K562 (cell line): ENCODE measurements around the gene SCN5A.

Experiments used
- ARHGAP35 ChIP-seq: fragments of 450-650 bp; IDR thresholded peaks from 2 replicates; pipeline ENCODE4 v1.6.1; 2018; ENCODE audit not compliant: partially characterized antibody
- CSDE1 ChIP-seq, 2 experiments: fragments of 450-650 bp; IDR thresholded peaks; 2 replicates each; pipeline ENCODE4 v1.6.1; 2016; ENCODE audit warnings: mild to moderate bottlenecking in 1 of 2
- CTCF ChIP-seq, 3 experiments: IDR thresholded peaks in 2 of 3; conservative IDR thresholded peaks in 1 of 3; 2 replicates each; pipeline ENCODE4 v1.5.1; 2011 to 2012; ENCODE audit warnings: low read length in 3 of 3, mild to moderate bottlenecking in 3 of 3, control low read depth in 2 of 3, improper control_type of control experiment in 1 of 3, inconsistent platforms in 1 of 3, low read depth in 1 of 3, mixed read lengths in 1 of 3, moderate library complexity in 1 of 3; ENCODE audit not compliant: insufficient read depth in 2 of 3
- FOXK2 ChIP-seq, 2 experiments: fragments of 450-650 bp; IDR thresholded peaks in 1 of 2; conservative IDR thresholded peaks in 1 of 2; 2 replicates each; pipeline ENCODE4 v1.6.1; 2016; ENCODE audit warnings: low read depth in 2 of 2, mild to moderate bottlenecking in 1 of 2
- HIVEP1 ChIP-seq: fragments of 250-450 bp; sonication (Bioruptor Pico); IDR thresholded peaks from 2 replicates; pipeline ENCODE4 v1.4.0; 2020; ENCODE audit warnings: mild to moderate bottlenecking
- HMGXB4 ChIP-seq: sonication (generic); formaldehyde crosslinking; IDR thresholded peaks from 2 replicates; pipeline ENCODE4 v1.8.1; 2023; ENCODE audit warnings: mild to moderate bottlenecking, missing genetic modification reagents
- POLR2AphosphoS5 ChIP-seq: IDR thresholded peaks from 2 replicates; pipeline ENCODE4 v1.6.1; 2011; ENCODE audit warnings: mild to moderate bottlenecking, low read depth, low read length, moderate library complexity; ENCODE audit not compliant: control insufficient read depth, insufficient read depth
- PRDM10 ChIP-seq: fragments of 450-650 bp; IDR thresholded peaks from 2 replicates; pipeline ENCODE4 v1.6.1; 2018; ENCODE audit not compliant: partially characterized antibody
- SMAD1 ChIP-seq: fragments of 150-350 bp; IDR thresholded peaks from 2 replicates; pipeline ENCODE4 v1.6.1; 2014; ENCODE audit warnings: low read length, low read depth; ENCODE audit not compliant: partially characterized antibody

GRCh38 chr3:38544926-38545325 lies 104.6 kb downstream of the SCN5A start:
- TF ChIP-seq ARHGAP35 (no peak), HIVEP1 (CRISPR knock-in tag) (no peak), CTCF (IDR thresholded peaks at IDR 0.05 in 2 of 3, conservative IDR thresholded peaks at IDR 0.05 in 1 of 3; ENCODE audit: insufficient read depth in 2 of 3, low read depth in 1 of 3, low read length in 3 of 3) (no peak), HMGXB4 (no peak), CSDE1 (IDR thresholded peaks at IDR 0.05) (no peak), PRDM10 (no peak), SMAD1 (no peak), FOXK2 (conservative IDR thresholded peaks at IDR 0.05 in 1 of 2, IDR thresholded peaks at IDR 0.05 in 1 of 2; ENCODE audit: low read depth in 2 of 2) (no peak), POLR2AphosphoS5 (no peak)
